Daoy (cell line): ENCODE measurements around the gene ADD1. TPM values are rescaled to one million over a fixed set of nuclear protein-coding genes. Genes with fewer than 3 reads are reported as not detected.

Source experiments
- DNase-seq: peaks from one replicate; pipeline ENCODE4 v3.0.0-alpha.2; 2015; ENCODE audit warnings: low read depth
- total RNA-seq: library from RNA; depleted of rRNA; stranded (reverse); fragments of >200 nt; shearing (Covaris generic); gene quantifications from 2 replicates; pipeline ENCODE4 v1.2.3, GENCODE V29; 2014

Gene ADD1
- total RNA-seq, 1 experiment from 2014 or later: 101 TPM

DNA sequence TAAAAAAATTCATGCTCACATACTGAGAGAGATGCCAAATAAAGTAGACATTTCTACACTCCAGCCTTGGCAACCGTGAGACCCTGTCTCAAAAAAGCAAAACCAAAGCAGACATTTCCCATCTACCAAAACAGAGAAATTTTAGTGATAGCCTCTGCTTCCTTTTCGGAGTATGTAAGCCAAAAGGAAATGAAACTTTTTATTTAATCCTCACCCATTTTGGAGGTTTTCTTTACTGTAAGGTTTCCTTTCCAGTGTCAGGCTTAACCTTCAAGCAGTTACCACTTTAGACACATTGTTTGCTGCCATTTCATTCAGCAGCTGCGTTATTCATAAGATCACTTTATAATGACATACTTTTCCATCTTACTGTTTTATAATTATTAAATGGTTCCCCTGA, 15.9 kb downstream of the ADD1 start:
- no peak for DNase-seq

DNA sequence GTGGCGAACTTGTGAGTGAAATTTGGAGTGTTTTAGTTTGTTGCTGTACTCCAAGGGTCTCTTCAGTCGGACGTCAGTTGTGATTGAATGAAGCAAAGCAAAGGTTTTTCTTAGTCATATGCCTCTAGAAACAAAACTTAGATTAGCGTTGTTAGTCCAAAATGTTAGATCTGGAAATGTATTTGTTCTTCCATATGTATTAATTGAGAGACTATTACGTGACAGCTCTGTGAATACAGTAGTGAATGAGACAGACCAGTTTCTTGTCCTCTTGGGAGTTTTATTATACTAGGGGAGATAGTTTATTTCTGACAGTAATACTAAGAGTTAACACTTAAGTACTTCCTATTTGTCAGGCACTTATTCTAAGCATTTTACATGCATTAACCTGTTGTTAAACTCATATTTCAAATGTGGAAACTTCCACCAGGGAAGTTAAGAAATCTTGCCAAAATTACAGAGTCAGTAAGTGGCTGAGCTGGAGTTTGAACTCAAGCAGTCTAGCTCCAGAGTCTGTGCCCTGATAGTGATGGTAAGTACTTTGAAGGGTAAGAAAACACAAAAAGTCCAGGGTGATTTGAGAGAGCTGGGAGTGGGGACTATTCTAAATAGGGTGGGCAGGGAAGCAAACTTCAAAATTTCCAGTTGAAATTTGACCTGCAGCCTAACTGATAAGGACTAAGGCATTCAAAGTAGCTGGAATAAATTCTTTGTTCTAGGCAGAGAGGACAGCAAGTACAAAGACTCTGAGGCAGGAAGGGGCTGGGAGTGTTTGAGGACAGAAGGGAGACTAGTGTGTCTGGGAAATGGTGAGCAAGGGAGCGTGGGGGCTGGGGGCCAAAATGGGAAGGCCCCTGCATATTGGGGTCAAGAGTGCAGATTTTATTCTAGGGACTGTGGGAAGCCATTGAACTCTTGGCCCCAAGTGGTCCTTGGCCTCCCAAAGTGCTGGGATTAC, 17.0 kb downstream of the ADD1 start:
- no peak for DNase-seq

DNA sequence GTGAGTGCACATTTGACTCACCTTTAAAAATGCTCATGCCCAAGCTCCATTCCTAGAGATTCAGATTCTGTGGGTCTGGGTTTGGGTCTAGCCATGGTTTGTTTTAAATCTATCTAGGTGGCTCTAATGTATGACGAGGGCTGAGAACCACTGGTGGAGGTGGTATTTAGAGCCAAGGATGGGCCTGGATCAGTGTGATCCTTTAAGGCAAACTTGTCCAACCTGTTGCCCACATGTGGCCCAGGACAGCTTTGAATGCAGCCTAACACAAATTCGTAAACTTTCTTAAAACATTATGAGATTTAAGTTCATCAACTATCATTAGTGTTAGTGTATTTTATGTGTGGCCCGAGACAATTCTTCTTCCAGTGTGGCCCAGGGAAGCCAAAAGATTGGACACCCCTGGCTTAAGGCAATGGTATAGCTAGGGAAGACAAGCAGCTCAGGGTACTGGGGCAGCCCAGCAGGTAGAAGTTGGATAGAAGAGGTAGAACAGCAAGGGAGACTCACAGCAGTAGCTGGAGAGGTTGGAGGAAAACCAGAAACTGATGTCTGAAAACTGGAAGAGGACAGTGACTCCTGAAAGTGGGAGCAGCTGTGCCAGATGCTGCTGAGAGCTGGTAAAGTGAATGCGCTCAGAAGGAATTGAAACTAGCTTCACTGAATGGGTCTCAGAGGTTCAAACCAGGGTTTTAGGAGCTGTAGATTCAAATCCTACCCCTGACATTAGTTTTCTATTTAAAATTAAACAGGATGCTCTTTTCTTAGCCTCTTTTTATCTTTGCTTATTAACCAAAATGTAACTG, 18.2 kb downstream of the ADD1 start:
- DNase-seq: no peak

DNA sequence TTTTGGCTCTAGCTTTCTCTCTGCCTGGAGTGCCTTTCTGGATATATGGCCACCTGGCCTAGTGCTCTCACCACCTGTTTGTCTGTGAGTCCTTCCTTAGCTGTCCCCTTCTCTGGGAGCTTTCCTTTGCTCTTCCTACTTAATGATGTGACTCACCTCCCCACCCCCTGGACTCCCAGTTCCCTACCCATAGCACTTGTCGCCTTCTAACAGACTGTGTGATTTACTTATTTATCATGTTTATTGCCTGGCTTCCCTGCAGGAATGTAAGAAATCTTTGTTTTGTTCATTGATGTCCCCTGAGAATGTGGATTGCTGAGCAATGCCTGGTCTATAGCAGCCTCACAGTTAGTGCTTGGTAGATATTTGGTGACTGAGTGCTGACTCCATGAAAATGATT, 18.9 kb downstream of the ADD1 start:
- DNase-seq: peak; percentile 46

DNA sequence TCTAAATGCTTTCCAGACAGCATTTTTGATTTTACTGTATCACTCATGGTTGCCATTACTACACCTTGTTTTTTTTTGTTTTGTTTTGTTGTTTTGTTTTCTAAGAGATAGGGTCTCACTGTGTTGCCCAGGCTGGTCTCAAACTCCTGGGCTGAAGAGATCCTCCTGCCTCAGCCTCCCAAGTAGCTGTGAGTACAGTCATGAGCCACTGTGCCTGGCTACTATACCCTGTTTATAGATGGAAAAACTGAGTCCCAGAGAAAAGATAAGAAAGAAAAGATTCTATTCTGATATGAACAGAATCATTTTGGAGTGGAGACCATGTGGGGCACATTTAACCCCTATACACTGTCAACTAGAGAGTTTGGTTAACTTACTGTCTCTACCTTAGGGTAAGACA, 20.0 kb downstream of the ADD1 start:
- DNase-seq: no peak

DNA sequence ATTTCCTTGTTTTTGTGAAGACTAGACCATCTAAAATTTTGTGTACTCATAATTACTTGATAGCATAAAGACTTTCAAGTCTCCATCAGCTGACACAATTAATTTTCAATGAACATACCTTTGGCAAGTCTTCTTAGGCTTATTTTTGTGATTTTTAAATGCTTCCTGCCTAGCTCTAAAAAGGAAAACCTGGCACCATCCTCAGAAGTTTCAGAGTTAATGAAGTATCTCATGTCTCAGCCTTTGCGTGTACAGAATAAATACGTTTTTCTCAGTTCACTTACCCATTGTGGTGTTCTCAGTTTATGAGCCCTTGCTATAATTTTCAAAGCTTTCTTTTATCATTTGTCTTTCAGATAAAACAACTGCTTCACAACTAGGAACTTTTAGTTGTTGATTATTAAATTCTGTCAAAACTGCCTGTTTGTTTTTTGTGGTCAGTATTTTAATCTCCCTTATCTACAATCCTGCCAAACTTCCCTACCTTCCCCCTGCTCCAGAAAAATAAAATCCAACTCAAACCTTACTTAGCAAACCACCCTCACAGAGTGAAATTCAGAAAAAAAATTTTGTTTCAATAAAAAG, 21.6 kb downstream of the ADD1 start:
- no peak for DNase-seq

DNA sequence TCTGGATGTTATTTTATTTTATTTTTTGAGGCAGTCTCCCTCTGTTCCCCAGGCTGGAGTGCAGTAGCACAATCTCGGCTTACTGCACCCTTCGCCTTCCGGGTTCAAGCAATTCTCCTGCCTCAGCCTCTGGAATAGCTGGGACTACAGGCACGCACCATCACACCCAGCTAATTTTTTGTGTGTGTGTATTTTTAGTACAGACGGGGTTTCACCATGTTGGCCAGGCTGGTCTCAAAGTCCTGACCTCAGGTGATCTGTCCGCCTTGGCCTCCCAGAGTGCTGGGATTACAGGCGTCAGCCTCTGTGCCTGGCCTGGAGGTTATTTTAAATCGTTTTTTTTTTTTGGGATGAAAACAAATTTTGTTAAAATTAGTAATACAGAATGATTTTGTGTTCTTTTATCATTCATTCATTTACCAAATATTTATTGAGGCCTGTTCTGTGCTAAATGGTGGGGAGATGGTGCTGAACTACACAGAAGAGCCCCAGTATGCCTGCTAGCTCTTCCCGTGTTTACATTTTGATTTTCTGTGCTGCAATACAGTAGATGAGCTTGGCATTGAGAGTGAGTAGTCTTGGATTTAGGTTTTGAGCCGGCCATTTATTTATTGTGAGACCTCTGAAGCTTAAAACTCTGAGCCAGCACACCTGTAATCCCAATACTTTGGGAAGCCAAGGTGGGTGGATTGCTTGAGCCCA, 22.7 kb downstream of the ADD1 start:
- no peak for DNase-seq

DNA sequence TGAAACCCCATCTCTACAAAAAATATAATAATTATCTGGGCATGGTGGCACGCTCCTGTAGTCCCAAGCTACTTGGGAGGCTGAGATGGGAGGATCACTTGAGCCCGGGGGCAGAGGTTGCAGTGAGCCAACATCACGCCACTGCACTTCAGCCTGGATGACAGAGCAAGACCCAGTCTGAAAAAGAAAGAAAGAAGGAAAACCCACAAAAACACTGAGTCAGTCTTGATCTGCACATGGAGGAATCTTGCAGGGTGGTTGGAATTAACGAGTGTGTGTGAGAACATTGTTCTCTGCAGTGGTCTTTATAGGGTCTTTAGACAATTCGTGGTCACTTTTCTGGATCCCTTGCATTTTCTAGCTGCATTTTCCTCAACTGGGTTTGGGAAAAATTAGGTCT, 23.2 kb downstream of the ADD1 start:
- DNase-seq: peak; percentile 30

DNA sequence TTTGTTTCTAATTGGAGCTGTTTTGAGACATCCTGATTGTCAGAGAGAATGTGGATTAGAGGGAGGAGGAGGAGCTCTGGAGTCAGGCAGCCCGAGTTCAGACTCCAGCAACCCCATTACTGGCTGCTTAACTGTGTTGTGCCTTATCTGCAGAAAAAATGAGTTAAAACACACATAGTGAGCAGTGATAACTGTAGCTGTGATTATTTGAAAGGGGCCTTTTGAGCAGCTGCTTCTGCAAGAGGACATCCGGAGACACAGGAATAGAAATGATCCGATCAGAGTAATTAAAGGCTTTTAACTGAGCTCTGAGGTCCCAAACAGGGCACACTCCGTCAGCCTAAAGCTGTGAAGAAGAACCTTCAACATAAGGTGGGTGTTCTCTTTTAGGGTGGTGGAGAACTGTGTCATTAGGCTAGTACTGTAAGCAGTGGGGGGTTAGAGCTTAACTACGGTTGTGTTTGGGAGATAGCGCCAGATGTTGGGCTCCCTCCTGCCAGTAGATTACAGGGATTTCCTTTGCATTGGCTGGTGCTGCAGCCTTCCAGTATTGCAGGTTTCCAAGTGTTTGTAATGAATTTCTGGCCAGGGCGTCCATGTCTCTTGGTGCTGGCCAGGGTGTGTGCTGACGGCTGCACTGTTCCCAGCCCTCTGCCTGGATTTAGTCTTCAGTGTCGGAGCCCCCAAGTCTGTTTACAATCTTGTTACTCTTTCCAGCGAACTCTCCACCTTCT, 24.3 kb downstream of the ADD1 start:
- DNase-seq: no peak

DNA sequence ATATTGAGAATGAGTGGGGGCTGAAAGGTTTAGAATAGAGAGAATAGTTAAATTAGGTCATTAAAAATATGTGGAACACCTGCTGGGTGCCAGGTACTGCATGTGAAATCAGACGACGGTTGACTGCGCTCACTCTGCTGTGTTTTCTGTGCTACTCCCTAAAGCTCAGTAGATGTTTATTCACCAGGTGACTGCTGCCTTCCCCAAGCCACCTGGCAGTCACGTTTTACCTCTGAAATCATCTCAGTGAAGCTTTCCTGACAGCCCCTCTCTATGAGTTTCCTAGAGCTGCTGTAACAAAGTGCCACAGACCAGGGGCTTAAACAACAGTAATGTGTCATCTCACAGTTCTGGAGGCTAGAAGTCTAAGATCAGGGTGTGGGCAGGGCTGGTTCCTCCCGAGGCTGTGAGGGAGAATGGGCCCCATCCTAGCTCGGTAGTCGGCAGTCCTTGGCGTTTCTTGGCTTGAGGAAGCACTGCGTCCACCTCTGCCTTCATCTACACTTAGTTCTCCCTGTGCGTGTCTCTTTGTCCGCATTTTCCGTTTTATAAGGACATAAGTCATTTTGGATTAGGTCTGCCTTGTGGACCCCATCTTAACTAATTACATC, 25.3 kb downstream of the ADD1 start:
- no peak for DNase-seq

DNA sequence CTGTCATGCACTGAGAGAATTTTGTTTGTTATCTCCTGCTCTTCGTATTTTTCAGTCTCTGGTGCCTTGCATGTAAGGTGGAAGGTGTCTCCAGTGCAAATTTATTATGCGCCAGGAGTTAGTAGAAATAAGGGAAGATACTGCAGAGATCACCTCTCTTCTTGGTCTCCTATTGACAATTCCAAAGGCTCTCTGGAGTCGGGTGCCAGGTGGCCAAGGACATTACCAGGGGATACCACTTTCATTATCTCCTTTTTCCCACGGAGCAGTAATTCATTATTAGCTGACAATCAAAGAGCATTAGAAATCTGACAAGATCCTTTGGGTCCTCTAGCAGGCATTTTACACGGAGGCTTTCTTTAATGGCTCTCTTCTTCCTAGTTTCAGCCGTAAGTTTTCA, 26.0 kb downstream of the ADD1 start:
- no peak for DNase-seq

DNA sequence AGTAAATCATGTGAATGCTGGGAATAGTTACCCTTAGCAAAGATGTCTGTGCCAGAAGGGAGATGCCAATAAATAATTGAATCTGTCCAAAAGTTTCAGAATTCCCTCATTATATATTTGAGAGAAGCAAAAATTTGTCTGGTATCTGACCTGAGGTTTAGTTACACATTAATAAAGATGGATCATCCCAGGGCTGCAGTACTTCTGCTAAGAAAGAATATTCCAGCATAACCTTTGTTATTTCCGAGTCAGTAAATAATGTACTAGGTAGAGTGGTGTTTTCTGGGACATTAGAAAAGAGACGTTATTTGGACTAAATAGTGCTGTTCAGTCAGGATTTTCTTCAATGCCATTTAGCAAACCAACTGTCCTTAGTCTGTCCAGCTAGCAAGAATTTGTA, 26.4 kb downstream of the ADD1 start:
- DNase-seq: no peak

DNA sequence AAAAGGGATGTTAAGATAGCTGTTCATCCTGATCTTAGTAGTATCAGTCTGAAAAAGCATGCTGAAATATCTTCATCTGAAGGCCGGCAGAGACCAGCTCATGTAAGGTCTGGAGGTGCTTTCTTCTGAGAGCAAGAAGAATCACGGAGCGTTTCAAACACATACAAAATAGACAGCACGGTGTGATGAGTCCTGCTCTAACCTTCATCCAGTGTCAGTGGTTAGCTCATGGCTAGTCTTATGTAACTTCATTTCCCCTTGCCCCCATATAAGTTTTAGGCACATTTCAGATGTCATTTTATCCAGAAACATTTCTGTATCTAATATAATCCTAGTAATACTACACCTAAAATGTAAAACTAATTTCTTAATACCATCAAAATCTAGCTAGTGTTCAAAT, 27.8 kb downstream of the ADD1 start:
- DNase-seq: no peak

DNA sequence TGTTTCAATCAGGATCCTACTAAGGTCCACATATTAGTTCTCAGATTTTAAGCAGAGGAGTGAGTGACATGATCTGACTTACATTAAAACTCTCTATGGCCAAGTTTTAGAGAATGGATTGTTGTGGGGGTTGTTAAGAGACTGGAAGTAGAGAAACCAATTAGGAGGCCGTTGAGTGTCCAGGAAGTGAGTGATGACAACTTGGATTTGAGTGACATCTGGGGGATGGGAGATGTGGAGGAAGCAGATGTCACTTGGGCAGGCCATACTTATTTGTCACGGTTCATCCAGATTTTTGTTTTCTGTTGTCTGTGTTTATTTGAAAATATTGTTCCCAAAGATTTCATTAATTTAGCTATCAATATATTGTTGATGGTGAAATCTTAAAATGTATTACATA, 28.3 kb downstream of the ADD1 start:
- no peak for DNase-seq

DNA sequence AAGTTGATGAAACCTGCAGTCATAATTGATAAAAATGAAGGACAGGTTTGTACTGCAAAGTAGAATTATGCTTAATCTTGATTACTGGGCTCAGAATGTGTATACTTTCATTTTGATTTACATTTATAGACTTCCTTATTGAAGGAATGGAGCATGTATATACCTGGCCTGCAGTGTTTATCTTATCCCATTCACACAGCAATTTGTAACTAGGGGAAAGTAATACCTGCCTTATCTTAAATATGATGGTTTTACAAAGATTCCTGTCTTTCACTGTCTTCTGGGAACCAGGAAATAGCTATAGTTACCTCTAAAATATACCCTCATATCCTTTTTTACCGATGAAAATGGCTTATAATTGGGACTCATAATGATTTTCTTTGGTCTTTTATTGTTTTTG, 29.7 kb downstream of the ADD1 start:
- DNase-seq: no peak

DNA sequence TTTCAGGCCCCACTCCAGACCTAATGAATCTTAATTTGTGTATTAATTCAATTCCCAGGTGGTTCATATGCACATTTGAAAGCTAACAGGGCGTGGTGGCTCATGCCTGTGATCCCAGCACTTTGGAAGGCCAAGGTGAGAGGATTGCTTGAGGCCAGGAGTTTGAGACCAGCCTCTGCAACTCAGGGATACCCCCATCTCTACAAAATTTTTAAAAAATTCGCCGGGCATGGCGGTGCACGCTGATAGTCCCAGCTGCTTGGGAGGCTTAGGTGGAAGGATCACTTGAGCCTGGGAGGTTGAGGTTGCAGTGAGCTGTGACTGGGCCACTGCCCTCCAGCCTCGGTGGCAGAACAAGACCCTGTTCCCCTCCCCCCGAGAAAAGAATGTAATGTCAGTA, 31.2 kb downstream of the ADD1 start:
- no peak for DNase-seq

DNA sequence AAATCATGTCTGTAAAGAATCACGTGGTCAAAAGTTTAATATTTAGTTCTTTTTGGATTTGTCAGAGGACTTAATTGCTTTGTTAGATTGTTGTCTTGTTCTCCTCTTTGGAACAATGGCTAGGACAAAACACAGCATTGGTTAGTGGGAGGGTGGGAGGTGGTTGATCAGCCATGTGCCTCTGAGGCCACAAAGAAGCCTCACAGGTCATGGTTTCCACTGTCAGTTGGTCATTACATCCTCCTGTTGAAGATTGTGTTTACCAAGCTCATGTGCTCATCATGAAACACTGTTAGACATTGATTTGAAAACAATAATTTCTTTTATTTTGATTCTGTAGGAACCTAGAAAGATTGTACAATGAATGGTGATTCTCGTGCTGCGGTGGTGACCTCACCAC, 31.9 kb downstream of the ADD1 start:
- no peak for DNase-seq

DNA sequence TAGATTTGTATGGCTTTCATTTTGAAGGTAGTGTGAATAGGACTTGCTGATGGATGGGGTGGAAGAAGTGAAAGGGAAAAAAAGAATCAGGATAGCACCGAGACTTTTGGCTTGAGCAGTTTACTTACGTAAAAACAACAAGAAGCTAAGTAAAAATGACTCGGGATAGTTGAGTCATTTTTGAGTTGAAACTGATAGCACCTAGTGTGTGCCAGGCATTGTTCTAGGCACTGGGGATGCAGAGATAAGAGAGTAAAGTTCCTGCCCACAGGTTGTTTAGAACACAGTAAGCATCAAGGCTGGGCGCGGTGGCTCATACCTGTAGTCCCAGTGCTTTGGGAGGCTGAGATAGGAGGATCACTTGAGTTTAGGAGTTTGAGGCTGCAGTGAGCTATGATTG, 34.7 kb downstream of the ADD1 start:
- DNase-seq: no peak

DNA sequence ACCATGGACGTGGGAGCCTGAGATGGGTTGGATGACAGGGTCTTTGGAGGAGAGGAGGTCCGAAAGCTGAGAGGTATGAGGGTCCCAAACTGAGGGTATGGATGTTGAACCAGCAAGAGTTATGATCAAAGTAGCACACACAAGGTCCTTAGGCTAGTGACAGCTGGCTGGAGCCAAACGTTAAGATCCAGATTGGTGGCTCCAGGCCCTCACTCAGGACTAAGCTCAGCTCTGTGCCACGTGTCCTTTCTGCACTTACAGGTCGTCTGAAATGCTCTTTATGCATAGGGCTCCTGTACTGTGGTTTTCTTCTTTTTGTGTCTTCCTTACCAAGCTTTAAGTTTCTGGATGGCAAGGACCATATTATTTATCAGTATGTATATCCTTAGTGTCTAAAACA, 35.4 kb downstream of the ADD1 start:
- DNase-seq: no peak

DNA sequence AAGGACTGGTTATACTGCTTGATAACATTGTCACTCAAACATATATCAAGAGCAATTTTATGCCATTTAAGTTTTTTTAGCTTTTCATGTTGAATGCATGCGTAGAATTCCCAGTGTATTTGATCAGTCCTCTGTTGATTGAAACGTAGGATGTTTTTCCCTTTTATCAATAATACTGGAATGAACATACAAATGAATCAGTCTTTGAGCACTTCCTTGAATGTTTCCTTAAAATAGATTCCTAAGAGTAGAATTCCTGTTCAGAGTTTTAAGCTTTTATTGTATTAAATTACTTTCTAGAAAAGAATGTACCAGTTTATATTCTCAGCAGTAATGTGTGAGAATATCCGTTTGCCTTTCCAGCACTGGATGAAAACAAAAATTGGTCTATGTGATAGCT, 37.8 kb downstream of the ADD1 start:
- DNase-seq: no peak

DNA sequence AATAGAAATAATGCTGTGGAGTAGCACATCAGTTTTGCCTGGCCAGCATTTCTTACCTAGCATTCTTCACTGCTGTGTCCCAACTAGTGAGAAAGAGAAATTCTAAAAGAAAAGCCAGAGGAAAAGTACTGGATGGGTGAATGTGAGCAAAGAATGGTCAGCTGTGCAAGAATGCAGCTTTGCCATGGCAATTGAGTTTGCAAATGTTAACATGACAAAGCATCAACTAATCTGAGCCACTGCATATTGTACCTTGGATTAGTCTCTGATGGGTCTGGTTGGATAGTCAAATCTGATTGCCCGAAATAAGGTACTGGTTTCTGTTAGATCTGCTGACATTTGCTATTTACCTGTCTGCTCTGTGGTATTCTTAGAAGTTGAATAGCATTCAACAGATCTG, 38.7 kb downstream of the ADD1 start:
- no peak for DNase-seq
